BLaER1 (cell line): ENCODE measurements around the gene RXFP3.
"Not testable (repeated sequence)": the region's sequence is repeated elsewhere in the genome, so short reads cannot be mapped to it uniquely, and the experiment has no call there.

Experiments used
- H3K27ac ChIP-seq: shearing (Covaris generic); formaldehyde crosslinking; 2 replicates; pipeline ENCODE4 v1.8.1; 2022
- H3K27me3 ChIP-seq: shearing (Covaris generic); formaldehyde crosslinking; 2 replicates; pipeline ENCODE4 v1.8.1; 2022
- H3K36me3 ChIP-seq: shearing (Covaris generic); formaldehyde crosslinking; 2 replicates; pipeline ENCODE4 v1.8.1; 2022
- H3K4me1 ChIP-seq: shearing (Covaris generic); formaldehyde crosslinking; 2 replicates; pipeline ENCODE4 v1.8.1; 2022
- H3K4me2 ChIP-seq: shearing (Covaris generic); formaldehyde crosslinking; 2 replicates; pipeline ENCODE4 v1.8.1; 2022
- H3K4me3 ChIP-seq: shearing (Covaris generic); formaldehyde crosslinking; 2 replicates; pipeline ENCODE4 v1.8.1; 2022
- H3K9ac ChIP-seq: shearing (Covaris generic); formaldehyde crosslinking; 2 replicates; pipeline ENCODE4 v1.8.1; 2022
- H3K9me3 ChIP-seq: shearing (Covaris generic); formaldehyde crosslinking; 2 replicates; pipeline ENCODE4 v1.8.1; 2022
- H4K20me1 ChIP-seq: shearing (Covaris generic); formaldehyde crosslinking; 2 replicates; pipeline ENCODE4 v1.8.1; 2022
- Cebpa-rat ChIP-seq: shearing (Covaris generic); IDR thresholded peaks from 2 replicates; pipeline ENCODE4 v1.8.1; 2022

Gene RXFP3

GRCh38 chr5:33934176-33934575, 2.0 kb upstream of the RXFP3 start:
- no peak overlapping the region for H3K9ac ChIP-seq
- no peak overlapping the region for H3K4me2 ChIP-seq
- peaks cover 15% of the 10 kb centered on the region for H3K27me3 ChIP-seq
- TF ChIP-seq Cebpa-rat: no peak
- no peaks in the 10 kb centered on the region for H4K20me1 ChIP-seq
- H3K4me1 ChIP-seq: no peaks in the 10 kb centered on the region
- peaks cover 30% of the 10 kb centered on the region for H3K9me3 ChIP-seq
- H3K27ac ChIP-seq: no peak overlapping the region
- H3K4me3 ChIP-seq: no peak overlapping the region
- no peaks in the 10 kb centered on the region for H3K36me3 ChIP-seq

- Histone ChIP-seq H3K9me3 (peaks cover 30% of the 10 kb centered on the region), H3K27me3 (peaks cover 15% of the 10 kb centered on the region), H3K27ac (no peak overlapping the region), H3K4me3 (no peak overlapping the region), H3K9ac (no peak overlapping the region), H4K20me1 (no peaks in the 10 kb centered on the region), H3K36me3 (no peaks in the 10 kb centered on the region), H3K4me2 (no peak overlapping the region), H3K4me1 (no peaks in the 10 kb centered on the region)
- TF ChIP-seq Cebpa-rat: no peak
Observed at GRCh38 chr5:33936004-33936380, 194 bp upstream of the RXFP3 start.

- no peak overlapping the region for H3K27ac ChIP-seq
- peaks cover 15% of the 10 kb centered on the region for H3K27me3 ChIP-seq
- no peak overlapping the region for H3K4me2 ChIP-seq
- no peaks in the 10 kb centered on the region for H3K4me1 ChIP-seq
- no peak overlapping the region for H3K4me3 ChIP-seq
- no peaks in the 10 kb centered on the region for H4K20me1 ChIP-seq
- no peak for TF ChIP-seq Cebpa-rat
- H3K9me3 ChIP-seq: peaks cover 30% of the 10 kb centered on the region
- H3K36me3 ChIP-seq: no peaks in the 10 kb centered on the region
- H3K9ac ChIP-seq: no peak overlapping the region
Observed at GRCh38 chr5:33937017-33937706, 976 bp downstream of the RXFP3 start.

GRCh38 chr5:33937707-33938506, 1.7 kb downstream of the RXFP3 start:
- TF ChIP-seq Cebpa-rat: no peak
- no peaks in the 10 kb centered on the region for H3K36me3 ChIP-seq

GRCh38 chr5:33938507-33938796, 2.3 kb downstream of the RXFP3 start:
- H3K9ac ChIP-seq: no peak overlapping the region
- H3K36me3 ChIP-seq: no peaks in the 10 kb centered on the region
- H4K20me1 ChIP-seq: no peaks in the 10 kb centered on the region
- H3K4me1 ChIP-seq: no peaks in the 10 kb centered on the region
- no peak overlapping the region for H3K4me2 ChIP-seq
- H3K4me3 ChIP-seq: no peak overlapping the region
- peaks cover 30% of the 10 kb centered on the region for H3K9me3 ChIP-seq
- TF ChIP-seq Cebpa-rat: no peak
- no peak overlapping the region for H3K27ac ChIP-seq
- H3K27me3 ChIP-seq: peaks cover 15% of the 10 kb centered on the region

More at GRCh38 chr5:33937707-33938506, 1.7 kb downstream of the RXFP3 start:
- Histone ChIP-seq H3K4me3 (no peak overlapping the region), H3K9ac (no peak overlapping the region), H3K27me3 (peaks cover 15% of the 10 kb centered on the region), H3K4me1 (no peaks in the 10 kb centered on the region), H3K27ac (no peak overlapping the region), H4K20me1 (no peaks in the 10 kb centered on the region), H3K9me3 (peaks cover 30% of the 10 kb centered on the region), H3K4me2 (no peak overlapping the region)

- no peak for TF ChIP-seq Cebpa-rat
- Histone ChIP-seq H3K4me2 (no peak overlapping the region), H3K36me3 (no peaks in the 10 kb centered on the region), H3K9ac (no peak overlapping the region), H3K9me3 (peaks cover 30% of the 10 kb centered on the region), H3K4me3 (no peak overlapping the region), H3K27me3 (peaks cover 15% of the 10 kb centered on the region), H4K20me1 (no peaks in the 10 kb centered on the region), H3K27ac (no peak overlapping the region), H3K4me1 (no peaks in the 10 kb centered on the region)
Observed at GRCh38 chr5:33938881-33939280, 2.7 kb downstream of the RXFP3 start.

- H3K4me1 ChIP-seq: no peaks in the 10 kb centered on the region
- peaks cover 15% of the 10 kb centered on the region for H3K27me3 ChIP-seq
- TF ChIP-seq Cebpa-rat: no peak
- H3K9me3 ChIP-seq: peaks cover 30% of the 10 kb centered on the region
- no peaks in the 10 kb centered on the region for H3K36me3 ChIP-seq
- no peaks in the 10 kb centered on the region for H4K20me1 ChIP-seq
- H3K9ac ChIP-seq: no peak overlapping the region
- no peak overlapping the region for H3K4me3 ChIP-seq
- no peak overlapping the region for H3K4me2 ChIP-seq
- no peak overlapping the region for H3K27ac ChIP-seq
Observed at GRCh38 chr5:33939556-33940262, 3.5 kb downstream of the RXFP3 start.

- Histone ChIP-seq H4K20me1 (no peaks in the 10 kb centered on the region), H3K27me3 (peaks cover 8% of the 10 kb centered on the region), H3K9ac (no peak overlapping the region), H3K27ac (no peak overlapping the region), H3K36me3 (no peaks in the 10 kb centered on the region), H3K9me3 (peaks cover 27% of the 10 kb centered on the region), H3K4me3 (no peak overlapping the region), H3K4me1 (no peaks in the 10 kb centered on the region), H3K4me2 (no peak overlapping the region)
- no peak for TF ChIP-seq Cebpa-rat
Observed at GRCh38 chr5:33941090-33941489, 4.9 kb downstream of the RXFP3 start.

GRCh38 chr5:33944543-33945132, 8.5 kb downstream of the RXFP3 start:
- Histone ChIP-seq H3K9ac (no peak overlapping the region), H3K36me3 (no peaks in the 10 kb centered on the region), H3K9me3 (no peaks in the 10 kb centered on the region), H4K20me1 (no peaks in the 10 kb centered on the region), H3K4me3 (no peak overlapping the region), H3K4me2 (no peak overlapping the region), H3K27me3 (no peaks in the 10 kb centered on the region), H3K27ac (no peak overlapping the region), H3K4me1 (no peaks in the 10 kb centered on the region)
- TF ChIP-seq Cebpa-rat: no peak

- not testable (repeated sequence) for H3K36me3 ChIP-seq, H4K20me1 ChIP-seq, H3K27ac ChIP-seq, H3K9ac ChIP-seq, H3K9me3 ChIP-seq, H3K4me1 ChIP-seq, H3K4me2 ChIP-seq, H3K4me3 ChIP-seq, H3K27me3 ChIP-seq
Observed at GRCh38 chr5:33952175-33952574, 16.0 kb downstream of the RXFP3 start.
